GM23338 (cell line): Measurements from ENCODE around the gene CLIP2. TPM values are rescaled to one million over a fixed set of nuclear protein-coding genes. Genes with fewer than 3 reads are reported as not detected.

Experiments used
- ATAC-seq: fragments of 200-7000 bp; cut with Tn5 transposase; 3 replicates; pipeline ENCODE4 v1.9.1; 2020
- DNase-seq: peaks from one replicate; pipeline ENCODE4 v3.0.0-alpha.2; 2015; ENCODE audit warnings: low spot score
- H2AFZ ChIP-seq: fragments of 200-600 bp; sonication (generic); 2 replicates; pipeline ENCODE4 v1.8.0; 2016; ENCODE audit warnings: antibody characterized with exemption, mild to moderate bottlenecking, moderate library complexity
- H3F3A ChIP-seq: fragments of 200-600 bp; sonication (generic); replicated peaks from 2 replicates; pipeline ENCODE4 v1.8.0; 2017; ENCODE audit warnings: antibody characterized with exemption, mixed run types, low read depth
- H3K27ac ChIP-seq: fragments of 200-600 bp; sonication (generic); 2 replicates; pipeline ENCODE4 v1.6.1; 2016; ENCODE audit warnings: low read depth
- H3K27me3 ChIP-seq: fragments of 200-600 bp; sonication (generic); 2 replicates; pipeline ENCODE4 v1.8.0; 2016; ENCODE audit warnings: mild to moderate bottlenecking, mixed run types, moderate library complexity; ENCODE audit not compliant: insufficient read depth
- H3K36me3 ChIP-seq: fragments of 200-600 bp; sonication (generic); 2 replicates; pipeline ENCODE4 v1.8.0; 2016; ENCODE audit warnings: mild to moderate bottlenecking; ENCODE audit not compliant: insufficient read depth
- H3K4me1 ChIP-seq: fragments of 200-600 bp; sonication (generic); 2 replicates; pipeline ENCODE4 v1.8.0; 2016; ENCODE audit warnings: mild to moderate bottlenecking, moderate library complexity; ENCODE audit not compliant: insufficient read depth
- H3K4me2 ChIP-seq: fragments of 200-600 bp; sonication (generic); 2 replicates; pipeline ENCODE4 v1.7.1; 2017; ENCODE audit warnings: mixed run types
- H3K4me3 ChIP-seq: fragments of 200-600 bp; sonication (generic); 2 replicates; pipeline ENCODE4 v1.6.1; 2016; ENCODE audit warnings: mixed run types
- H3K79me2 ChIP-seq: fragments of 200-600 bp; sonication (generic); replicated peaks from 2 replicates; pipeline ENCODE4 v1.8.0; 2017; ENCODE audit warnings: mild to moderate bottlenecking; ENCODE audit not compliant: insufficient read depth
- H3K9me2 ChIP-seq: fragments of 200-600 bp; sonication (generic); 2 replicates; pipeline ENCODE4 v1.8.0; 2017; ENCODE audit not compliant: insufficient read depth
- H4K20me1 ChIP-seq: fragments of 200-600 bp; sonication (generic); replicated peaks from 2 replicates; pipeline ENCODE4 v1.8.0; 2017; ENCODE audit warnings: mild to moderate bottlenecking; ENCODE audit not compliant: insufficient read depth
- H3K27ac Mint-ChIP-seq: 2 replicates; pipeline ENCODE4 v1.8.0; 2020; ENCODE audit warnings: inconsistent platforms, mild to moderate bottlenecking, moderate library complexity, mixed read lengths
- H3K27me3 Mint-ChIP-seq: 3 replicates; pipeline ENCODE4 v1.8.0; 2022; ENCODE audit warnings: low read depth, mild to moderate bottlenecking, moderate library complexity, mixed read lengths, inconsistent platforms; ENCODE audit not compliant: insufficient read depth, poor library complexity
- H3K36me3 Mint-ChIP-seq: 3 replicates; pipeline ENCODE4 v1.8.0; 2021; ENCODE audit warnings: low read depth, mild to moderate bottlenecking, inconsistent platforms, moderate library complexity, mixed read lengths
- H3K4me1 Mint-ChIP-seq: 3 replicates; pipeline ENCODE4 v1.8.0; 2020; ENCODE audit warnings: mild to moderate bottlenecking, inconsistent platforms, mixed read lengths
- H3K4me3 Mint-ChIP-seq: 3 replicates; pipeline ENCODE4 v1.8.0; 2021; ENCODE audit warnings: moderate library complexity, mild to moderate bottlenecking, inconsistent platforms, mixed read lengths
- H3K9me3 Mint-ChIP-seq: 3 replicates; pipeline ENCODE4 v1.8.0; 2020; ENCODE audit warnings: moderate library complexity, mild to moderate bottlenecking, inconsistent platforms, mixed read lengths
- CREB1 ChIP-seq: fragments of 250-450 bp; sonication (Bioruptor Pico); IDR thresholded peaks from 2 replicates; pipeline ENCODE4 v1.5.0; 2020; ENCODE audit warnings: low read depth, mild to moderate bottlenecking, moderate library complexity
- EZH2 ChIP-seq: fragments of 200-600 bp; sonication (generic); IDR thresholded peaks from one replicate; pipeline ENCODE4 v1.8.0; 2017; ENCODE audit warnings: antibody characterized with exemption, mild to moderate bottlenecking, low read depth; ENCODE audit not compliant: unreplicated experiment
- EZH2phosphoT487 ChIP-seq: fragments of 200-600 bp; sonication (generic); IDR thresholded peaks from one replicate; pipeline ENCODE4 v1.8.1; 2018; ENCODE audit warnings: antibody characterized with exemption; ENCODE audit not compliant: unreplicated experiment
- JUNB ChIP-seq: IDR thresholded peaks from one replicate; pipeline ENCODE4 v1.6.1; 2016; ENCODE audit warnings: antibody characterized with exemption; ENCODE audit not compliant: unreplicated experiment
- NANOG ChIP-seq: IDR thresholded peaks from 2 replicates; pipeline ENCODE4 v1.6.1; 2016; ENCODE audit warnings: antibody characterized with exemption, borderline replicate concordance
- POLR2AphosphoS5 ChIP-seq: IDR thresholded peaks from 2 replicates; pipeline ENCODE4 v1.6.1; 2016; ENCODE audit warnings: antibody characterized with exemption, low read depth
- STAT1 ChIP-seq: IDR thresholded peaks from one replicate; pipeline ENCODE4 v1.6.1; 2016; ENCODE audit warnings: antibody characterized with exemption; ENCODE audit not compliant: unreplicated experiment
- ZNF114 ChIP-seq: fragments of 250-450 bp; sonication (Bioruptor Pico); IDR thresholded peaks from 2 replicates; pipeline ENCODE4 v1.5.0; 2020; ENCODE audit warnings: mild to moderate bottlenecking, moderate library complexity
- ZNF331 ChIP-seq: fragments of 250-450 bp; sonication (Bioruptor Pico); IDR thresholded peaks from 2 replicates; pipeline ENCODE4 v1.5.0; 2020; ENCODE audit warnings: low read depth, mild to moderate bottlenecking, moderate library complexity
- polyA plus RNA-seq: library from polyadenylated mRNA; unstranded; fragments of >200 nt; fragmentation: Nextera tagmentation; extraction: Ambion mirVana; gene quantifications from 2 replicates; pipeline ENCODE4 v1.2.1, GENCODE V29; 2016
- total RNA-seq: library from RNA; depleted of rRNA; stranded (reverse); fragments of >200 nt; shearing (Covaris generic); gene quantifications from 2 replicates; pipeline ENCODE4 v1.2.3, GENCODE V29; 2014
- TF ChIP-seq, protein P1 (sequence below), 2 experiments: fragments of 200-600 bp in 1 of 2; sonication (generic) in 1 of 2; conservative IDR thresholded peaks; 2 replicates each; pipeline versions ENCODE4 v1.5.1 to v1.6.1; 2016 to 2017; ENCODE audit warnings: antibody characterized with exemption in 2 of 2, low read depth in 2 of 2, mild to moderate bottlenecking in 2 of 2, moderate library complexity in 1 of 2
- TF ChIP-seq, protein P2 (sequence below): IDR thresholded peaks from 2 replicates; pipeline ENCODE4 v1.6.1; 2016; ENCODE audit warnings: antibody characterized with exemption
- TF ChIP-seq, protein P3 (sequence below): IDR thresholded peaks from one replicate; pipeline ENCODE4 v1.6.1; 2018; ENCODE audit warnings: antibody characterized with exemption; ENCODE audit not compliant: unreplicated experiment
- TF ChIP-seq, protein P4 (sequence below): fragments of 250-450 bp; sonication (Bioruptor Pico); IDR thresholded peaks from 2 replicates; pipeline ENCODE4 v1.5.0; 2020; ENCODE audit warnings: mild to moderate bottlenecking, moderate library complexity

The CLIP2 gene
- total and polyA plus RNA-seq, 2 experiments from 2014 or later = 8.1 to 51.9 TPM

DNA sequence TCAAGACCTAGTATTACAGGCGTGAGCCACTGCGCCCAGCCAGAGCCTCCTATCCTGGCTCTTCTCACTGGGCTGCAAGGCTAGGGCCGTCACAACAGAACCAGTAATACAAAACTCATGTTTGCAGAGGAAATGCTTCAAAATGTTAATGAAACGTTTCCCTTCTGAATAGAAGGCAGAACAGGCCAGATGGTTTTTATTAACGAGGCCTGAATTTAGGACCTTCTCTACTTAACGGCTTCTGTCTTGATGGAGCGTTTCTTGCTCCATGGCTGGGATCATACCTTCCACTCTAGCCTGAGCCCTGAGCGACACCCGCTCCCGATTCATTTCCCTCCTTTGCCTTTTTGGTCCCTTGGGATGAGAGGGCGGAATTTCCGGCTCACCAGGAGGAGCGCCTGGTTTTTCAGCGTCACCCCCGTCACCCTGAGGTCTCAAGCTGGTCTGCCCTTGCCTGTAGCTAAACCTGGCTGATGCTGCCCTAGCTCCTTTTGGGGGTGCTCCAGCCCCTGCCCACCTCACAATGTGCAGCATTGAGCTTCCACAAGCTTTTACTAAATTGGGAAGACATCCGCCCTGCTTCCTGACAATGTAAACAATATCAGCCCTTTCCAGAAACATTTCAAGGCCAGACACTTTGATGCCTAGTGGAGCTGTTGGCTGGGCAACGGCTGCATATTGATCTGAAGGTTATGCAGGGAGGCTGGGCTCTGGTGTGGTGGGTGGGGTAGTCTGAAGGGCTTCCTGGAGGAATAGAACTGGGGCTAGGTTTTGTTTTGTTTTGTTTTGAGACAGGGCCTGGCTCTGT, 5.2 kb downstream of the CLIP2 start:
- Mint-ChIP-seq H3K36me3 (peaks cover 21% of the 10 kb centered on the region), H3K9me3 (no peaks in the 10 kb centered on the region; the same call in 2 of the 3 replicates), H3K4me3 (peak overlapping the region; percentile 35; the same call in 1 of the 3 replicates), H3K4me1 (peaks cover 43% of the 10 kb centered on the region), H3K27ac (peak overlapping the region; percentile 43), H3K27me3 (peaks cover 10% of the 10 kb centered on the region)
- Histone ChIP-seq H3K4me2 (peak overlapping the region; percentile 63), H3F3A (peaks cover 12% of the 10 kb centered on the region; the same call in 1 of the 2 replicates), H3K27ac (peak overlapping the region; percentile 85), H2AFZ (no peak overlapping the region), H3K4me1 (peaks cover 32% of the 10 kb centered on the region), H3K9me2 (no peaks in the 10 kb centered on the region), H3K36me3 (no peaks in the 10 kb centered on the region), H4K20me1 (peaks cover 39% of the 10 kb centered on the region), H3K79me2 (peaks cover 91% of the 10 kb centered on the region), H3K4me3 (peak overlapping the region; percentile 17; the same call in 1 of the 2 replicates), H3K27me3 (no peaks in the 10 kb centered on the region)
- TF ChIP-seq STAT1 (no peak), JUNB (no peak), CREB1 (CRISPR knock-in tag) (no peak), POLR2AphosphoS5 (no peak), ZNF114 (CRISPR knock-in tag) (no peak), EZH2 (no peak), ZNF331 (CRISPR knock-in tag) (no peak), EZH2phosphoT487 (no peak), NANOG (no peak)
- TF ChIP-seq, protein P1, sequence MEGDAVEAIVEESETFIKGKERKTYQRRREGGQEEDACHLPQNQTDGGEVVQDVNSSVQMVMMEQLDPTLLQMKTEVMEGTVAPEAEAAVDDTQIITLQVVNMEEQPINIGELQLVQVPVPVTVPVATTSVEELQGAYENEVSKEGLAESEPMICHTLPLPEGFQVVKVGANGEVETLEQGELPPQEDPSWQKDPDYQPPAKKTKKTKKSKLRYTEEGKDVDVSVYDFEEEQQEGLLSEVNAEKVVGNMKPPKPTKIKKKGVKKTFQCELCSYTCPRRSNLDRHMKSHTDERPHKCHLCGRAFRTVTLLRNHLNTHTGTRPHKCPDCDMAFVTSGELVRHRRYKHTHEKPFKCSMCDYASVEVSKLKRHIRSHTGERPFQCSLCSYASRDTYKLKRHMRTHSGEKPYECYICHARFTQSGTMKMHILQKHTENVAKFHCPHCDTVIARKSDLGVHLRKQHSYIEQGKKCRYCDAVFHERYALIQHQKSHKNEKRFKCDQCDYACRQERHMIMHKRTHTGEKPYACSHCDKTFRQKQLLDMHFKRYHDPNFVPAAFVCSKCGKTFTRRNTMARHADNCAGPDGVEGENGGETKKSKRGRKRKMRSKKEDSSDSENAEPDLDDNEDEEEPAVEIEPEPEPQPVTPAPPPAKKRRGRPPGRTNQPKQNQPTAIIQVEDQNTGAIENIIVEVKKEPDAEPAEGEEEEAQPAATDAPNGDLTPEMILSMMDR (conservative IDR thresholded peaks at IDR 0.05; ENCODE audit: low read depth in 2 of 2) = no peak
- TF ChIP-seq, protein P2, sequence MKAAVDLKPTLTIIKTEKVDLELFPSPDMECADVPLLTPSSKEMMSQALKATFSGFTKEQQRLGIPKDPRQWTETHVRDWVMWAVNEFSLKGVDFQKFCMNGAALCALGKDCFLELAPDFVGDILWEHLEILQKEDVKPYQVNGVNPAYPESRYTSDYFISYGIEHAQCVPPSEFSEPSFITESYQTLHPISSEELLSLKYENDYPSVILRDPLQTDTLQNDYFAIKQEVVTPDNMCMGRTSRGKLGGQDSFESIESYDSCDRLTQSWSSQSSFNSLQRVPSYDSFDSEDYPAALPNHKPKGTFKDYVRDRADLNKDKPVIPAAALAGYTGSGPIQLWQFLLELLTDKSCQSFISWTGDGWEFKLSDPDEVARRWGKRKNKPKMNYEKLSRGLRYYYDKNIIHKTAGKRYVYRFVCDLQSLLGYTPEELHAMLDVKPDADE = no peak
- TF ChIP-seq, protein P3, sequence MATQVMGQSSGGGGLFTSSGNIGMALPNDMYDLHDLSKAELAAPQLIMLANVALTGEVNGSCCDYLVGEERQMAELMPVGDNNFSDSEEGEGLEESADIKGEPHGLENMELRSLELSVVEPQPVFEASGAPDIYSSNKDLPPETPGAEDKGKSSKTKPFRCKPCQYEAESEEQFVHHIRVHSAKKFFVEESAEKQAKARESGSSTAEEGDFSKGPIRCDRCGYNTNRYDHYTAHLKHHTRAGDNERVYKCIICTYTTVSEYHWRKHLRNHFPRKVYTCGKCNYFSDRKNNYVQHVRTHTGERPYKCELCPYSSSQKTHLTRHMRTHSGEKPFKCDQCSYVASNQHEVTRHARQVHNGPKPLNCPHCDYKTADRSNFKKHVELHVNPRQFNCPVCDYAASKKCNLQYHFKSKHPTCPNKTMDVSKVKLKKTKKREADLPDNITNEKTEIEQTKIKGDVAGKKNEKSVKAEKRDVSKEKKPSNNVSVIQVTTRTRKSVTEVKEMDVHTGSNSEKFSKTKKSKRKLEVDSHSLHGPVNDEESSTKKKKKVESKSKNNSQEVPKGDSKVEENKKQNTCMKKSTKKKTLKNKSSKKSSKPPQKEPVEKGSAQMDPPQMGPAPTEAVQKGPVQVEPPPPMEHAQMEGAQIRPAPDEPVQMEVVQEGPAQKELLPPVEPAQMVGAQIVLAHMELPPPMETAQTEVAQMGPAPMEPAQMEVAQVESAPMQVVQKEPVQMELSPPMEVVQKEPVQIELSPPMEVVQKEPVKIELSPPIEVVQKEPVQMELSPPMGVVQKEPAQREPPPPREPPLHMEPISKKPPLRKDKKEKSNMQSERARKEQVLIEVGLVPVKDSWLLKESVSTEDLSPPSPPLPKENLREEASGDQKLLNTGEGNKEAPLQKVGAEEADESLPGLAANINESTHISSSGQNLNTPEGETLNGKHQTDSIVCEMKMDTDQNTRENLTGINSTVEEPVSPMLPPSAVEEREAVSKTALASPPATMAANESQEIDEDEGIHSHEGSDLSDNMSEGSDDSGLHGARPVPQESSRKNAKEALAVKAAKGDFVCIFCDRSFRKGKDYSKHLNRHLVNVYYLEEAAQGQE = no peak
- TF ChIP-seq, protein P4, sequence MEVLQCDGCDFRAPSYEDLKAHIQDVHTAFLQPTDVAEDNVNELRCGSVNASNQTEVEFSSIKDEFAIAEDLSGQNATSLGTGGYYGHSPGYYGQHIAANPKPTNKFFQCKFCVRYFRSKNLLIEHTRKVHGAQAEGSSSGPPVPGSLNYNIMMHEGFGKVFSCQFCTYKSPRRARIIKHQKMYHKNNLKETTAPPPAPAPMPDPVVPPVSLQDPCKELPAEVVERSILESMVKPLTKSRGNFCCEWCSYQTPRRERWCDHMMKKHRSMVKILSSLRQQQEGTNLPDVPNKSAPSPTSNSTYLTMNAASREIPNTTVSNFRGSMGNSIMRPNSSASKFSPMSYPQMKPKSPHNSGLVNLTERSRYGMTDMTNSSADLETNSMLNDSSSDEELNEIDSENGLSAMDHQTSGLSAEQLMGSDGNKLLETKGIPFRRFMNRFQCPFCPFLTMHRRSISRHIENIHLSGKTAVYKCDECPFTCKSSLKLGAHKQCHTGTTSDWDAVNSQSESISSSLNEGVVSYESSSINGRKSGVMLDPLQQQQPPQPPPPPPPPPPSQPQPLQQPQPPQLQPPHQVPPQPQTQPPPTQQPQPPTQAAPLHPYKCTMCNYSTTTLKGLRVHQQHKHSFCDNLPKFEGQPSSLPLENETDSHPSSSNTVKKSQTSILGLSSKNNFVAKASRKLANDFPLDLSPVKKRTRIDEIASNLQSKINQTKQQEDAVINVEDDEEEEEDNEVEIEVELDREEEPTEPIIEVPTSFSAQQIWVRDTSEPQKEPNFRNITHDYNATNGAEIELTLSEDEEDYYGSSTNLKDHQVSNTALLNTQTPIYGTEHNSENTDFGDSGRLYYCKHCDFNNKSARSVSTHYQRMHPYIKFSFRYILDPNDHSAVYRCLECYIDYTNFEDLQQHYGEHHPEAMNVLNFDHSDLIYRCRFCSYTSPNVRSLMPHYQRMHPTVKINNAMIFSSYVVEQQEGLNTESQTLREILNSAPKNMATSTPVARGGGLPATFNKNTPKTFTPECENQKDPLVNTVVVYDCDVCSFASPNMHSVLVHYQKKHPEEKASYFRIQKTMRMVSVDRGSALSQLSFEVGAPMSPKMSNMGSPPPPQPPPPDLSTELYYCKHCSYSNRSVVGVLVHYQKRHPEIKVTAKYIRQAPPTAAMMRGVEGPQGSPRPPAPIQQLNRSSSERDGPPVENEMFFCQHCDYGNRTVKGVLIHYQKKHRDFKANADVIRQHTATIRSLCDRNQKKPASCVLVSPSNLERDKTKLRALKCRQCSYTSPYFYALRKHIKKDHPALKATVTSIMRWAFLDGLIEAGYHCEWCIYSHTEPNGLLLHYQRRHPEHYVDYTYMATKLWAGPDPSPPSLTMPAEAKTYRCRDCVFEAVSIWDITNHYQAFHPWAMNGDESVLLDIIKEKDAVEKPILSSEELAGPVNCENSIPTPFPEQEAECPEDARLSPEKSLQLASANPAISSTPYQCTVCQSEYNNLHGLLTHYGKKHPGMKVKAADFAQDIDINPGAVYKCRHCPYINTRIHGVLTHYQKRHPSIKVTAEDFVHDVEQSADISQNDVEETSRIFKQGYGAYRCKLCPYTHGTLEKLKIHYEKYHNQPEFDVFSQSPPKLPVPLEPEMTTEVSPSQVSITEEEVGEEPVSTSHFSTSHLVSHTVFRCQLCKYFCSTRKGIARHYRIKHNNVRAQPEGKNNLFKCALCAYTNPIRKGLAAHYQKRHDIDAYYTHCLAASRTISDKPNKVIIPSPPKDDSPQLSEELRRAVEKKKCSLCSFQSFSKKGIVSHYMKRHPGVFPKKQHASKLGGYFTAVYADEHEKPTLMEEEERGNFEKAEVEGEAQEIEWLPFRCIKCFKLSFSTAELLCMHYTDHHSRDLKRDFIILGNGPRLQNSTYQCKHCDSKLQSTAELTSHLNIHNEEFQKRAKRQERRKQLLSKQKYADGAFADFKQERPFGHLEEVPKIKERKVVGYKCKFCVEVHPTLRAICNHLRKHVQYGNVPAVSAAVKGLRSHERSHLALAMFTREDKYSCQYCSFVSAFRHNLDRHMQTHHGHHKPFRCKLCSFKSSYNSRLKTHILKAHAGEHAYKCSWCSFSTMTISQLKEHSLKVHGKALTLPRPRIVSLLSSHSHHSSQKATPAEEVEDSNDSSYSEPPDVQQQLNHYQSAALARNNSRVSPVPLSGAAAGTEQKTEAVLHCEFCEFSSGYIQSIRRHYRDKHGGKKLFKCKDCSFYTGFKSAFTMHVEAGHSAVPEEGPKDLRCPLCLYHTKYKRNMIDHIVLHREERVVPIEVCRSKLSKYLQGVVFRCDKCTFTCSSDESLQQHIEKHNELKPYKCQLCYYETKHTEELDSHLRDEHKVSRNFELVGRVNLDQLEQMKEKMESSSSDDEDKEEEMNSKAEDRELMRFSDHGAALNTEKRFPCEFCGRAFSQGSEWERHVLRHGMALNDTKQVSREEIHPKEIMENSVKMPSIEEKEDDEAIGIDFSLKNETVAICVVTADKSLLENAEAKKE (CRISPR knock-in tag) = no peak
- DNase-seq (peak; percentile 48), ATAC-seq (peak; percentile 4; the same call in 1 of the 3 replicates)
